ENCODE results near the gene PLEKHB2.
"Not testable (repeated sequence)": the region's sequence is repeated elsewhere in the genome, so short reads cannot be mapped to it uniquely, and the experiment has no call there.

Gene PLEKHB2

GRCh38 chr2:131103165-131103564 lies 2.0 kb upstream of the PLEKHB2 start:
- DNase-seq (ENCODE audit: extremely low read depth, low read depth) = no peak
- no peak overlapping the region for H3K4me3 ChIP-seq (replicated peaks; ENCODE audit: low read depth, low read length)
- TF ChIP-seq CTCF (IDR thresholded peaks at IDR 0.05; ENCODE audit: low read depth, low read length, missing control alignments) = no peak

GRCh38 chr2:131104487-131105155 lies 515 bp upstream of the PLEKHB2 start:
- TF ChIP-seq CTCF (IDR thresholded peaks at IDR 0.05; ENCODE audit: low read depth, low read length, missing control alignments) = no peak
- peak; percentile 47 for DNase-seq (ENCODE audit: extremely low read depth, low read depth)
- H3K4me3 ChIP-seq (replicated peaks; ENCODE audit: low read depth, low read length) = peak overlapping the region; percentile 97

- H3K4me3 ChIP-seq (replicated peaks; ENCODE audit: low read depth, low read length) = peak overlapping the region; percentile 97
- no peak for TF ChIP-seq CTCF (IDR thresholded peaks at IDR 0.05; ENCODE audit: low read depth, low read length, missing control alignments)
- no peak for DNase-seq (ENCODE audit: extremely low read depth, low read depth)
These were observed 1.0 kb downstream of the PLEKHB2 start for GRCh38 chr2:131105950-131106801.

- no peak overlapping the region for H3K4me3 ChIP-seq (replicated peaks; ENCODE audit: low read depth, low read length)
- no peak for TF ChIP-seq CTCF (IDR thresholded peaks at IDR 0.05; ENCODE audit: low read depth, low read length, missing control alignments)
- DNase-seq (ENCODE audit: extremely low read depth, low read depth) = no peak
These were observed 7.4 kb downstream of the PLEKHB2 start for GRCh38 chr2:131112529-131112928.

- TF ChIP-seq CTCF (IDR thresholded peaks at IDR 0.05; ENCODE audit: low read depth, low read length, missing control alignments) = no peak
- H3K4me3 ChIP-seq (replicated peaks; ENCODE audit: low read depth, low read length) = no peak overlapping the region
- DNase-seq (ENCODE audit: extremely low read depth, low read depth) = no peak
These were observed 8.6 kb downstream of the PLEKHB2 start for GRCh38 chr2:131113566-131114227.

GRCh38 chr2:131114950-131115349 lies 9.8 kb downstream of the PLEKHB2 start:
- not testable (repeated sequence) for DNase-seq (ENCODE audit: extremely low read depth, low read depth); H3K4me3 ChIP-seq (replicated peaks; ENCODE audit: low read depth, low read length)

GRCh38 chr2:131115752-131116151 lies 10.6 kb downstream of the PLEKHB2 start:
- H3K4me3 ChIP-seq (replicated peaks; ENCODE audit: low read depth, low read length) = no peak overlapping the region
- TF ChIP-seq CTCF (IDR thresholded peaks at IDR 0.05; ENCODE audit: low read depth, low read length, missing control alignments) = no peak

More at GRCh38 chr2:131115752-131116151, 10.6 kb downstream of the PLEKHB2 start:
- no peak for DNase-seq (ENCODE audit: extremely low read depth, low read depth)

All from HFF-Myc (cell line).